Body of pancreas (tissue), 4 donors: ENCODE measurements around the gene CDS1. TPM values are rescaled to one million over a fixed set of nuclear protein-coding genes. Genes with fewer than 3 reads are reported as not detected.

Experiments
- ATAC-seq: fragments of 150-250 bp; one replicate; pipeline ENCODE4 v1.9.1; 2016
- DNase-seq, 4 donors: peaks; one replicate each; pipeline ENCODE4 v3.0.0-alpha.2; 2019
- H3K27ac ChIP-seq, 4 donors: fragments of 200-600 bp; sonication (generic); 1 replicate in 3 of 4; 2 replicates in 1 of 4; pipeline versions ENCODE4 v1.5.1 to v1.6.1; 2016 to 2019; ENCODE audit warnings: mild to moderate bottlenecking in 1 of 4, mixed read lengths in 1 of 4, moderate library complexity in 1 of 4
- H3K27me3 ChIP-seq, 2 donors: fragments of 200-600 bp; sonication (generic); one replicate each; pipeline ENCODE4 v1.6.0; 2016; ENCODE audit warnings: mild to moderate bottlenecking in 1 of 2
- H3K36me3 ChIP-seq, 2 donors: fragments of 200-600 bp; sonication (generic); replicated peaks in 1 of 2; 2 replicates each; pipeline ENCODE4 v1.5.1; 2016; ENCODE audit warnings: low read depth in 2 of 2; ENCODE audit not compliant: insufficient read depth in 1 of 2
- H3K4me1 ChIP-seq: fragments of 200-600 bp; sonication (generic); one replicate; pipeline ENCODE4 v1.6.0; 2016
- H3K4me3 ChIP-seq, 2 donors: fragments of 200-600 bp; sonication (generic); 1 replicate in 1 of 2; 2 replicates in 1 of 2; pipeline ENCODE4 v1.5.1; 2016 to 2019
- H3K9me3 ChIP-seq, 3 donors: fragments of 200-600 bp; sonication (generic); 1 replicate in 2 of 3; 2 replicates in 1 of 3; pipeline ENCODE4 v1.5.1; 2016
- CTCF ChIP-seq, 7 experiments: fragments of 450-650 bp in 4 of 7; fragments of 200-600 bp in 3 of 7; sonication (generic) in 3 of 7; IDR thresholded peaks; one replicate each; pipeline ENCODE4 v1.5.1; 2016 to 2019; ENCODE audit warnings: antibody characterized with exemption in 7 of 7
- POLR2A ChIP-seq, 3 donors: fragments of 450-650 bp; IDR thresholded peaks; one replicate each; pipeline ENCODE4 v1.6.1; 2016; ENCODE audit warnings: antibody characterized with exemption in 3 of 3, mild to moderate bottlenecking in 2 of 3
- WGBS, 2 donors: methylation state at CpG; one replicate each; pipeline ENCODE4 v1.1.5; 2017; 5-methylcytosine and 5-hydroxymethylcytosine counted together
- intact Hi-C: fragments of 100-400 bp; cut with DNase I; formaldehyde crosslinking; loops from one replicate; pipeline ENCODE4 v1.15.1; 2023
- total RNA-seq, 2 donors: library from RNA; depleted of rRNA; stranded (reverse); fragments of >200 nt; gene quantifications; one replicate each; pipeline ENCODE4 v1.1.0, GENCODE V29; 2016

Gene CDS1
- total RNA-seq, 2 donors from 2014 or later, result 5.2 to 5.9 TPM

GRCh38 chr4:84622959-84623358 lies 40.0 kb downstream of the CDS1 start:
- no peaks in the 10 kb centered on the region for H3K4me1 ChIP-seq
- ATAC-seq, result no peak
- no peaks in the 10 kb centered on the region for H3K27me3 ChIP-seq
- no peak for DNase-seq
- H3K9me3 ChIP-seq, result no peaks in the 10 kb centered on the region
- WGBS, 2 donors, result 34 to 76% methylated on average over 1 of the region's 1 CpG
- no peak for TF ChIP-seq CTCF (IDR thresholded peaks at IDR 0.05)
- TF ChIP-seq POLR2A (IDR thresholded peaks at IDR 0.05), result no peak
- intact Hi-C loops, result no loop called here
- H3K4me3 ChIP-seq, result no peak overlapping the region
- no peak overlapping the region for H3K27ac ChIP-seq
- H3K36me3 ChIP-seq, result no peaks in the 10 kb centered on the region

GRCh38 chr4:84623661-84624060 lies 40.7 kb downstream of the CDS1 start:
- H3K27ac ChIP-seq, result no peak overlapping the region
- intact Hi-C loops, result no loop called here
- no peaks in the 10 kb centered on the region for H3K9me3 ChIP-seq
- ATAC-seq, result no peak
- no peak for DNase-seq
- WGBS, 2 donors, result 91 to 98% methylated on average over 11 of the region's 11 CpGs
- no peaks in the 10 kb centered on the region for H3K36me3 ChIP-seq
- TF ChIP-seq CTCF (IDR thresholded peaks at IDR 0.05), result no peak
- TF ChIP-seq POLR2A (IDR thresholded peaks at IDR 0.05), result no peak
- H3K27me3 ChIP-seq, result no peaks in the 10 kb centered on the region
- H3K4me1 ChIP-seq, result no peaks in the 10 kb centered on the region
- no peak overlapping the region for H3K4me3 ChIP-seq

GRCh38 chr4:84626673-84627072 lies 43.7 kb downstream of the CDS1 start:
- Histone ChIP-seq H3K4me3 (no peak overlapping the region), H3K9me3 (no peaks in the 10 kb centered on the region), H3K27ac (no peak overlapping the region), H3K36me3 (no peaks in the 10 kb centered on the region), H3K4me1 (no peaks in the 10 kb centered on the region), H3K27me3 (no peaks in the 10 kb centered on the region)
- TF ChIP-seq CTCF (IDR thresholded peaks at IDR 0.05) (no peak), POLR2A (IDR thresholded peaks at IDR 0.05) (no peak)
- WGBS, 2 donors, result 86 to 93% methylated on average over 5 of the region's 5 CpGs
- no peak for ATAC-seq
- intact Hi-C loops, result no loop called here
- DNase-seq, result no peak

- ATAC-seq (no peak), DNase-seq (no peak)
- H3K4me3 ChIP-seq, result no peak overlapping the region
- intact Hi-C loops, result no loop called here
- no peaks in the 10 kb centered on the region for H3K4me1 ChIP-seq
- WGBS, 2 donors, result 86 to 87% methylated on average over 3 of the region's 3 CpGs
- H3K27me3 ChIP-seq, result no peaks in the 10 kb centered on the region
- no peak overlapping the region for H3K27ac ChIP-seq
- H3K36me3 ChIP-seq, result no peaks in the 10 kb centered on the region
- TF ChIP-seq CTCF (IDR thresholded peaks at IDR 0.05) (no peak), POLR2A (IDR thresholded peaks at IDR 0.05) (no peak)
- H3K9me3 ChIP-seq, result no peaks in the 10 kb centered on the region
These were observed 48.6 kb downstream of the CDS1 start for GRCh38 chr4:84631573-84631972.

GRCh38 chr4:84632092-84632491 lies 49.2 kb downstream of the CDS1 start:
- Histone ChIP-seq H3K27me3 (no peaks in the 10 kb centered on the region), H3K27ac (no peak overlapping the region), H3K9me3 (no peaks in the 10 kb centered on the region), H3K36me3 (no peaks in the 10 kb centered on the region), H3K4me1 (no peaks in the 10 kb centered on the region), H3K4me3 (no peak overlapping the region)
- intact Hi-C loops, result no loop called here
- WGBS, 2 donors, result 86 to 87% methylated on average over 2 of the region's 2 CpGs
- ATAC-seq (no peak), DNase-seq (no peak)
- TF ChIP-seq CTCF (IDR thresholded peaks at IDR 0.05) (no peak), POLR2A (IDR thresholded peaks at IDR 0.05) (no peak)
